Activated T-cell treated with anti-CD3 and anti-CD28 coated beads for 48 hours (primary cell): Measurements from ENCODE around the gene STIM2.

Source experiments
- DNase-seq: peaks from one replicate; pipeline ENCODE4 v3.0.0-alpha.2; 2020; ENCODE audit warnings: low read depth

STIM2 gene

DNA sequence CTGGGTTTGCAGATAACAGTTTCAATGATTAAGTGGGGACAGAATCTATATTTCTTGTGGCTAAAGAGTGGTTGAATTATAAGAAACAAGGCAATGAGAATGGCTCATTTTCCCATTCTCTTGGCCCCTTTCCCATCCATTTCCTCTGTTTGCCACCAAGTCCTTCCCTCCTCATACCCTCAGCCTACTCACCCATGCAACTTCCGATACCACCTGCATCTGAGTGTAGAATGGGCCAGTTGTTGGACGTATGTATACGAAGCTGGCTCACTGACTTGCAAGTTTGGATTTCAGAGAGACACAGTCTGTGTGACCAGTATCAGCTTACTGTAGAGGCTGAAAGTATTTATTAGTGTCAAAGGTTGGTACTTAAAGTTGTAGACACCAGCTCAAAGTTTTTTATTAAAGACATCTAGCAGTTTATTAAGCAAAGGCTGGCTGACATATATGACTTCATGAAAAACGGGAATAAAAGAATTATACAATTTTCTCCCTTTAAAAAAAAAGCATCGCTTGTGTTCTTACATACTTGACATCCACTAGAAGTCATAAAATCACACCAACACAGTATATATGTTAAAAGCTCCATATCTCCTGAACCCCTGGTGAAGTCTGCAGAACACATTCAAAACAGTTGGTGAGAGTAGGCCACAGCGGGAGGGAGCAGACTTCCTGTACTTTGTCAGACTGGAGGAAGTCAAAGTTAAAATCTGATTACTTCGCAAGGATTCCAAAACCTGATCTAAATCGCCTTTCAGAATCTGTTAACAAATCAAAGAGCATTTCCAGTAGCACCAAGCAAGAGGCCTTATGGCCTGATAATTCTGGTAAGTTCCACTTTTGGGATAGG is 22.4 kb upstream of the STIM2 start:
- DNase-seq = no peak

DNA sequence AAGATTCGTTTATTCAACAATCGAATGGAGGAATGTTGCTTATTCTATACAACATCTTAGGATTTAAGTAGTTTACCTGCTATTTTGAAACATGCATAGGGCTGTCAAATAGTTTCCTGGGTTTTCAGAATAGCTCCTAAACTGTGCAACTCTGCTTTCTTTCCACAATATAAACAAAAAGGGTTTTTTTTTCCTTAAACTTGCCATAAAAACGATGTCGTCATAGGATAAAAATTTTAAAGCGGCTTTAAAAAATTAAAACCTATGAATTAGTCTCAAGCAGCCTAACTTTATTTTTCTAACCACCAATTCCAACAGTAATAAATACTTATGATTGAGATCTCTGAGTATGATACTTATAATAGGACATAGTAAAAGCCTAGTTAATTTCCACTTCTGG is 21.6 kb upstream of the STIM2 start:
- DNase-seq = no peak

DNA sequence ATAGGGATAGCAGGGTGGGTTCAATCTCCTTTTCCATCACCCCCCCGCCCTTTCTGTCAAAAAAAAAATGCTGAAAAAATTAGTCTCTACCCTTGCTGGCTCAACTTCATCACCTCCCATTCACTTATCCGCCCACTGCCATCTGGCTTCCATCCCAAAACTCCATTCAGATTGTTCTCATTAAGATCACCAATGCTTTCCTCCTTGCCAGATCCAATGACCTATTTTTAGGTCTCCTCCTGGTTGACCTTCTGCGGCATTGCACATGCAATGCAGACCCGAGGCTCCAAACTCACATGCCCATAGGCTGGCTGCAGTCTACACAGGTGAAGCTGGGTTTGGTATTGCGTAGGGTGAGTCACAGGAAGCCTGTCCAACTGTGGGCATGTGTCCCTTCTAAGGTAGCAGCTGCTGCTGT is 21.1 kb upstream of the STIM2 start:
- no peak for DNase-seq

DNA sequence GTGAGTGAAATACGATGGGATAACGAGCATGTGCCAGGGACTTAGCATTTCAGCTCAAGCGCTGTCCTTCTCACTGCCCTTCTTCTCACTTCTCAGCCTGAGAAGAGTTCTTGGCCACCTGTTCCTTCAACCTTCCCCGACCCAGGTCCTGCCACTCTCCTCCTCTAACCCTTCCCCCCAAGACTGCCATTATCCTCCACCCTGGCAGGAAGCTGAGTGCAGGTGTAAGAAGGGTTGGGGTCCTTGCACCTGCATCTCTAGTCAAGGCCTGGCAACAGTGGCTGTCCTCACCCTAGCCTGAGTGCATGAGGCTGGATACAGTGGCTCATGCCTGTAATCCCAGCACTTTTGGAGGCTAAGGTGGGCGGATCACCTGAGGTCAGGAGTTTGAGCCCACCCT is 19.9 kb upstream of the STIM2 start:
- no peak for DNase-seq

DNA sequence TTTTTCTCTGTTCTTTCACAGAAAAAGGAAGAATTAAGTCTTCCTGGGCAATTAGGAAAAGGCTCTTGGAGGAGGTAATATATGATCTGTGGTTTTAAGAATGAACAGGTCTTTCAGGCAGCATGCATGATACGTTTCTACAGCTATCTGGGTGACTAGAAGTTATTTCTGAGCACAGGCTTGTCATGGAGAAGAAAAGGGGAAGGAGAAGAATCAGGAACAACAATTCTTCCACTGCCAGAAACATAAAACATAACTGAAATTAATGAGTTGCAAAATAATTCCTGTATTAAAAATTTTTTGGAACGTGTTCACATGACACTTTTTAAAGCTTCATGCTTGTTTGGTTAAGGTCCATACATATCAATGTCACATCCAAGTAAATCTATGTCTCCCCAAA is 17.7 kb upstream of the STIM2 start:
- DNase-seq = no peak

DNA sequence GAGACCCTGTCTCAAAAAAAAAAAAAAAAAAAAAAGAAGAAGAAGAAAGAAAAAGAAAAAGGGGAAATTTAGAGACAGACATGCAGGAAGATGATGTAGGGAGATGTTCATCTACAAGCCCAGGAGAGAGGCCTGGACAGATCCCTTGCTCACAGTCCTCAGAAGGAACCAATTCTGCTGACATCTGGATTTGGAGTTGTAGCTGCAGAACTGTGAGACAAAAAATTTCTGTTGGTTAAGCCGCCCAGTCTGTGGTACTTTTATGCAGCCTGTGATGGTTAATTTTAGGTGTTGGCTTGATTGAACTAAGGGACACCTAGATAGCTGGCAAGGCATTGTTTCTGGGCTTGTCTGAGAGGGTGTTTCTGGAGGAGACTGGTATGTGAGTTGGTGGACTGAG is 10.1 kb upstream of the STIM2 start:
- no peak for DNase-seq

DNA sequence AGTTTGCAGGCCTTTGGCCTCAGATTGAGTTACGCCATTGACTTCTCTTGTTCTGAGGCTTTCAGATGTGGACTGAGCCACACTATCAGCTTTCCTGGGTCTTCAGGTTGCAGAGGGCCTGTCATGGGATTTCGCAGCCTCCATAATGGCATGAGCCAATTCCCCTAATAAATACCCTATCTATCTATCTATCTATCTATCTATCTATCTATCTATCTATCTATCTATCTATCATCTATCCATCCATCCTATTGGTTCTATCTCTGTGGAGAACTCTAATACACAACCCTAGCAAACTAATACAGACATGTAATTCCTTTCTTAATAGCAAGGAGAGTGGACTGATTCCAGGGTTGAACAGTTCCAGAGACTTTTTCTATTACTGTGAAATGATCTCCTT is 9.5 kb upstream of the STIM2 start:
- no peak for DNase-seq

DNA sequence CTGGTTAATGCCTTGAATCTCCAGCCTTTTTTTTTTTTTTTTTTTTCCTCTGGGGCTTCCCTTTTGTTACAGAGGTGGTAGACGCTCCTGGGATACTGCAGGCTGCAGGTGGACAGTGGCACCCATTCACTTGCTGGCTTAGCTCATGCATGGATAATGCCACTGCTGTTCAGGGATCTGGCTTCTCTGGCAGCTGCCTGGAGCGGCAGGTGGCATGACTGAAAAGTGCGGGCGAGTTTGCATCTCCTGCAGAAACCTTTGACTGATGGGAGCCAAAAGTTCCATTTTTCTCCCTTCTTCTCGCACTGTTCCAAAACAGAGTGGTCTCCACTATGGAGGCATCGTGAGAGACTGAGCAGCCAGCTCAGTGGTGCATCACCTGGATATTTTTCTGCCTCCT is 5.9 kb upstream of the STIM2 start:
- no peak for DNase-seq

DNA sequence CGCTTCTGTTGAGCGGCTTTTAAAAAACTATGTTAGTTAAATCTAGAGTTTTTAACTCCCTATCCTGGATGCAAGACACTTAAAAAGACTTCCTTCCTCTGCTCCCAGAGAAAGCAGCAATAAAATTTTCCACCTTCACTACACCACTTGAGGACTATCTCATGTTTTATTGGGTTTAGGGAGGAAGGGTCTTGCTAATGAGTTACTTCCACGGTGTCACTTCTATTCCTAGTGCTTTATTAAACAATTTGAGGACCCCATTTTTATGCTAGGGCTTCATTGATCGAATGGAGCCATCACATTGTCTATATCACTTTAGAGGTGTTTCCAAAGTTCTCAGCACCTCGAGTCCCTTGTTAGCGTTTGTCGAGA is 3.7 kb upstream of the STIM2 start:
- no peak for DNase-seq

DNA sequence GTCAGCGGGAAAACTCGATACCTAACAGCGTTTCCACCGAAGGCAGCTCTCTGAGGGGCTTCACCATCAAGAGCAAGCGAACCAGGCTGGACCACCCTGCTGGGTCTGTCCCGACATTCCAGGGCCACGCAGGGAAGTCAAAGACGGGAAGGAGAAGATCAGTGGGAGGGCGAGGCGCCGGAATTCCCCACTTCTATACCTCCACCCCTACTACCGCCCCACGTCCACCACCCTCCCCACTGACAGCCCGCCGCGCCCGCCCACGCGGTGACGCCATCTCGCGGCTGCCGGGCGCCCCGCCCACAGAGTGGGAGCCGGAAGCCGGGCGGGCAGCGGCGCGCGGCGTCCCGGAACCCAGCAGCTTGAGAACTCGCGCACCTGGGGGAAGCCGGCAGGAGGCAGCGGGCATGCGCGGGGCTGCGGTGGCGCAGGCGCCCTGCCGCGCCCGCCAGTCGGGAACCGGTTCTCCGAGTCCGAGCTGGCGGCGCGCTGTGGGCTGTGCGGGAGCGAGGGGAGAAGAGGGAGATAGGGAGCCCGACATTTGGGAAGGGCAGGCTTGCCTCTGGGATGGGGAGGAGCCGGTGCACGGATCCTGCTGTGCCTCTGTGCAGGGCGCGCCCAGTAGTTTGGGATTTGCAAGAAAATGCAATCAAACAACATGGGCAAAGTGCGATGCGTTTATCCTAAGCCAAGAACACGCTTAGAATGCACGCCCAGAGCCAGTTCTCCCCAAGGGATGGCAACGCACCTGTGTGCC is 3.2 kb upstream of the STIM2 start:
- peak; percentile 91 for DNase-seq

DNA sequence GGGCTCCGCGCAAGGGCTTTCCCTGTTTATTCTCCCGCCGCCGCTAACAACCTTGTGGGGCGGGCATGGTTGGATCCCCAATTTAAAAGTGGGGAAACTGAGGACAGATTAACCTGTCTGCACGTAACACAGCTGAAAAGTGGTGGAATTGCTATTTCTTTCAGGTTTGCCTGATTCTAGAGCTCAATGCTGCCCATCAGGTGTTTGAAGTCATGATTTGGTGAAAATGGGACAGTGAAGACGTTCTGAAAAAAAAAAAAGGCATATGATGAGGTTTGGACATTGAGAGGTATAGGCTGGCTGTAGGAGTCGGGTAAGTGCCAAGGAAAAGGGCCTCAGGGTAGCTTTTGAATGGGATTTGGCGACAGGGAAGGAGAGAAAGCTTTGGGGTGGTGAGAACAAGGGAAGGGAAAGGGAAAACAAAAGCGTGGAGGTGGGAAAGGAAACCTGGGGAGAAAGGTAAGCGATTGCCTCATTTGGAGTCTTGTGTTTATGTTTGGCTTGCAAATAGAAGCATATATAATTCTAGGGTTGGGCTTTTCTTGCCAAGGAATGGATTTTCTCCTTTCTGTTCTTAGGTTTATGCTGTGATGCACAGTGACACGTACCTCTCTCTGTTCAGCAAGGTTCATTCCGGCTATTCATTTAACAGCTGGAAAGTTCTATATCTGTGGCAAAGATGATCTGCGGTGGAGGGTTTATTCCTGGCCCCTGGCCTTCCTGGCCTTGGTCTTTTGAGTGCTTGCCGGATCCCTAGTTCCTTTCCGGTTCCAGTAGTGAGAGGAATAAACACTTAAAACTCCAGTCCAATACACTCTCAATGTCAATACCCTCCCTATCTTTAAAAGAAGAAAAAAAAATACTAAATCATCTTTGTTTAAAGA is 2.4 kb upstream of the STIM2 start:
- DNase-seq = no peak

DNA sequence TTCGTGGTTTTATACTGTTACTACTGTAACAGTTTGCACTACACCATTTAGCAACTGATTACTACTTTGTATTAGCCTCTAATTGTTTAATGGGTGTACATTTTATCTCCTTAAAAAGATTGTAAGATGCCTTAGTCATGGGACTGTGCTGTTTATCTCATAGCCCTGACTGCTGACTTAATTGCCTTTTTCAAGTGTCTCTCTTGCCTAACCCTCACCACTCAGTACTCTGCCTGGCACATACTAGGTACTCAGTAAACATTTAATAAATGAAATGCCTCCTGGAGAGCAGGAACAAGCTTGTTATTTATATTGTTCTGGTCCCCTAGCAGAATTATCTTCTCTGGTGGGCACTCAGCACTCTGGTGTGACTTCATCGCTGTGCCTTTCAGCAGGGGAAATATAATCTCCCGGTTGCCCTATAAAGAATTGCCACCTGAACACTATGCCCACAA is 1.7 kb upstream of the STIM2 start:
- DNase-seq = no peak

DNA sequence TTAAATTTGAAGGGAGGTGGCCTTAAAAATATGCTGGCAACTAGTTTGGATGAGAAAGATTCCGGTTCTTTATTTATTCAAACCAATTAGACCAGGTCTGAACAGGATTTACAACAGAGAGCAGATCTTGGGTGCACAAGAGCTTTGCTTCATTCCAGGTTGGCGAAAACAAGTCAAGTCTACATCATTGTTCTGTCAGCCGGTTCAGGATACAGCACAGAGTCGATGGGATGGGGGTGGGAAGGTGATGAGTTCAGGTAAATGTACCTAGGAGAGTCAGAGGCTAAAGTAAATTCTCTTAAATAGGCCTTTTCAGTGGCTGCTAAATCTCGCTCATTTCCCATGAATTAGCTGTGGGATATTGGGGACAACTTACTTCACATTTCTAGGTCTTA is 882 bp upstream of the STIM2 start:
- DNase-seq = no peak

DNA sequence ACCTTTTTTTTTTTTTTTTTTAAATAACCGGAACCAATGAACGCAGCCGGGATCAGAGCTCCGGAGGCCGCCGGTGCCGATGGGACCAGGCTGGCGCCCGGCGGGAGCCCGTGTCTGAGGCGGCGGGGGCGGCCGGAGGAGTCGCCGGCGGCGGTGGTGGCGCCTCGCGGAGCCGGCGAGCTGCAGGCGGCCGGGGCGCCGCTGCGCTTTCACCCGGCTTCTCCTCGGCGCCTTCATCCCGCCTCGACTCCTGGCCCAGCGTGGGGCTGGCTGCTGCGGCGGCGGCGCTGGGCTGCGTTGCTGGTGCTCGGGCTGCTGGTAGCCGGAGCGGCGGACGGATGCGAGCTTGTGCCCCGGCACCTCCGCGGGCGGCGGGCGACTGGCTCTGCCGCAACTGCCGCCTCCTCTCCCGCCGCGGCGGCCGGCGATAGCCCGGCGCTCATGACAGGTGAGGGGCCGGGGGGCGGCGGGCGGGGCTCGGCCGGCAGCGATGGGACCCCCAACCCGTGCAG is 337 bp downstream of the STIM2 start:
- DNase-seq = peak; percentile 56

DNA sequence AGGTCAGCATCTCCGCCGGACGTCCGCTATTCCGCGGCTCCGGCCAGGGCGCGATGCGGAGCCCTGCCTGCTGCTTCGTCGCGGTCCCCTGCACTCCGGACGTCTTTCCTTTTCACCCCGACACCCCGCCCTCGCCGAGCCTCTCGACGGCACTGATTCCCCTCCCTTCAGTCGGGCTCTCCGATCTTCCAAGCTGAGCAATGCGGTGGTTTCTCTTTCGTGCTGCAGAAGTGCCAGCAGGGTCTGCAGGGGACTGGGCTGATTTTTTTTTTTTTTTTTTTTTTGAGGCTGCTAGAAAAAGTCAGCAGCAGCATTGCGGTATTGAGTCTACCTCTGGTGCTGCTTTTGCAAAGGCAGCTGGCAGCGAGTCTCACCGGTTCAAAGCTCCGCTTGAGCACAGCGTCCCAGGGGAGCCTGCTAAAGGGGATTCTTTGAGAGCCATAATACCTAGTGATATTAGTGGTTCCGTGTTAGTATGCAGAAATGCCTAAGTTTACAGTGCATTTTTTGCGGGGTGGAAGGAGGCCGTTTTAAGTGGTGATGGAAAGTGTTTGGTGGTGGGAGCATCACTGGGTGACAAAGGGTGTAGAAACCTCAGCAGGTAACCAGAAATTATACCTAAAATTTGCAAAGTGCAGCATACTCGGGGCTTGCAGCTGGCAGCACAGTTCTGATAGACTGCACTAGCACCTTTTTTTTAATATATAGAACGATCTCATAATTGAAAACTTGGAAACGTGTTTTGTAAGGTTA is 969 bp downstream of the STIM2 start:
- peak; percentile 65 for DNase-seq

DNA sequence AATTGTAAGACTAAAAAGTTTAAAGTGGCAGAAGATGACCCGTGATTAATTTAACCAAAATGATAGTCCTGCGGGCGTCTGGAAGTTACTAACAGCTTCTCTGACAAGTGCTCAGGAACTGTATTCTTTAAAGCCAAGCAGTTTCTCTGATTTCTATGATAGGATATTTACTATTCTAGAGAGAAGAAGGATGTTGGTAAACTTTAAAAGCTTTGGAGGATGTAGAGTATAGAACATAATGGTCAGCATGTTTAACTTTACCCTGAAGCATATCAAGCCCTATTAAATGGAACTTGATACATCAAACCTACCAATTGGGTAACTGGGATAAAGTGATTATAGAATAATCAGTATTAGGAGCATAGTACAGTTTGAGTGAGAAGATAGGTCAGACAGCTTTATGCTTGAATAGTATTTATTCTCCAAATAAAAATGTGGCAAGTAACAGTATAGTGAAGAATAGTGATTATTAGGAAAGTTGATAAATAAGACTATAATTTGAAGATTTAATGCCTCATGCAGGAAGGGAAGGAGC is 1.8 kb downstream of the STIM2 start:
- DNase-seq = no peak

DNA sequence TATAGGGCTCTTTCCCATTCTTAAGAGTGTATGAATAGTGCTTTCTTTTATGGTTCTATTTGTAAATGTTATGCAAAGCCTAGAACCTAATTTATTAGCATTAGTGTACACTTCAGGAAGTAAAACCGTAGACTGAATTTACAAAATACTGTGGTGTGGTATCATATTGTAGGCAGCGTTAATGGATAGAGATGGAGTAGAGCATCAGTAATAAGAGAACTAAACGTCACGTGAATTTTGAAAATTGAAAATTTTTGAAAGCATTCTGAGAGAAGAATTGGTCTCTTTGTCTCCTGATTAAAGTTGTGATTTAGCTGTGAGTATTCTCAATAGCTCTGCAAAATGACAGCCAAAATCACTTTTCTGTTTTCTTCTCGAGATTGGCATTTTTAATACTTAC is 2.9 kb downstream of the STIM2 start:
- no peak for DNase-seq

DNA sequence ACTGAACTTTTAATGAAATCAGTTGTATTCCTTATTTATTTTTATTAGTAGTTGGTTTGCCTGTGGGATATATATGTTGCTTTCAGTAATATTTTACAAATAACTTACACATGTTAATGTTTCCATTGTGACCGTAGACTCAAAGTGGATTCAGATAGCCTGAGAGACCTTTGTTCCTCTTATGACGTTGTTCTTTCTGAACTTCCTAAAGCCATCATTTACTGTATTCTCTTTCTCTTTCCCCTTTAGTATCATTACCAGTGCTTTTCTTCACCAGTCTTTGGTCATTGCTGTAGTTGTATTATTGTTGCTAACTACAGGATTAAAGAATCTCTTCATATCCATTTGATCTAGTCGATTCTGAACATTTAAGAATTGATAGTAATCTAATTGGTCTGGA is 4.3 kb downstream of the STIM2 start:
- no peak for DNase-seq

DNA sequence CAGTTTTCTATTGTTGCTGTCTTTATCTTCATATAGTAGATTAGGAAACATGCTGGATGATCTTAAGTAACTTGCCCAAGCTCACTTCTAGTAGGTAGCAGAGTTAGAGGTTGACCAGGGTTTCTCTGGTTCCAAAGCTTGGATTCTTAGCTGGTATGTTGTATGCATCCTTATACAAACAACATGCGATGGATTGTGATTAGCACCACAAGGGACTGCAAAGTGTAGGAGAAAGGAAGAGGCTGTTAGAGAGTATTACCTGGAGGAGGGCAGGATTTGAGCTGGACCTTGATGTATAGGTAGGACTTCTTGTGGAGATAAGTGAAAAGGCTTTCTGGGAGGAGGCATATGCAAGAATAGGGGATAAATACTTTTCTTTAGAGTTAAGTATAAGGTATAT is 5.6 kb downstream of the STIM2 start:
- DNase-seq = no peak

DNA sequence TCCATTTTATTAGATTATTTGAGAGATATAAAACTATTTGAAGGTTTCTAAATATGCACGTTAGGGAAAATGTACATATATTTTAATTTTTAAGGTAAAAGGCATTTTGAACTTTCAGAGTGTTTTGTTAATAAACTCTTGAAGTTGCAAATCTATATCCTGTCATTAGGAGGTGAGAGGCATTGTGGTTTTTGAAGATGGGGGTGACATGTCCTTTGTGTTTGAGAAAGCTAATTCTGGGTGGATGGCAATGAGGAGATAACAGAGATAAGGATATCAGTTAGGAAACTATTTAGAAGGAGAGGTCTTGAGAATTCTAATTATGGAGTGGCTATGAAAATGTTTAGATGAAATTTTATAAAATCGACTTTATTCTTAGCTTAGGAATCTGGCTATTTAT is 6.1 kb downstream of the STIM2 start:
- DNase-seq = no peak

DNA sequence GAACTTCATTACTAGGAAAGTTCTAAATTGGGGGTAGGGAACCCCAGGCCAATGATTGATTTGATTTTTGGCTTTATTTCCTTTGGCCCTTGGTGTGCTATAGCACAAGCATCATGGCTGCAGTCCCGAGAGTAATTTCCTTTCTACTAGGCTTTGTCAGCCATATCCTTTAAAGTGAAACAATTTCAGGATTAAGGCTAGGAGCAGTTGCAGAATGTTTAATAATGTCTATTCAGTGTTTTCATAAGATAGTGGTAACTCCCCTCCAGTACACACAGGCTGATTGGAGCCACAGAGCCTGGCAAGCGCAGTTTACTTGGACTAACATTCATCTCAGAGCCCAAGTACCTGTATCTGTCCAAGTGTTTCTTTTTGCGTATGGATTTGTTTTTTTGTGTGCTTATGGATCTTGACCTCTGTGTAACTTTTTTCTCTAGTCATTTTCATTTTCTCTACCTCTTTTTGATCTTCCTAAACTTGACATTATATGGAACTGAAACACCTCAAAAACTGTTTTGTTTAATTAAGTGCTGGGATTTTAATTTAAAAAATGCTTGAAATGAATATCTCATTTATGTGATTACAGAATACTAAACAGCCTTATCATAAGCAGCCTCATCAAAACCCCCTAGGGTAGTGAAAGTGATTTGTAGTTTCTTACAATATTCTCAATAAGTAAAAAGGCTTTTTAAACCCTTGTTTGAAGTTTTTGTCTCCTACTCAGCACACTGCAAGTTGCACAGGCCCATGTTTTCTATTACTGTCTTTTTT is 7.5 kb downstream of the STIM2 start:
- no peak for DNase-seq
